Ascending aorta (tissue), 2 donors: ENCODE results near the gene CSRNP2. TPM values are rescaled to one million over a fixed set of nuclear protein-coding genes. Genes with fewer than 3 reads are reported as not detected.
A peak's percentile ranks its signal among the peaks of the same experiment; 100 is the strongest.

Experiments used
- DNase-seq, 2 donors: peaks; one replicate each; pipeline ENCODE4 v3.0.0-alpha.2; 2019; ENCODE audit warnings: low spot score in 2 of 2
- H3K27ac ChIP-seq, 2 donors: fragments of 200-600 bp; sonication (generic); one replicate each; pipeline ENCODE4 v1.5.1; 2016 to 2017; ENCODE audit warnings: mild to moderate bottlenecking in 1 of 2
- H3K27me3 ChIP-seq: fragments of 200-600 bp; sonication (generic); one replicate; pipeline ENCODE4 v1.5.1; 2017
- H3K36me3 ChIP-seq, 2 donors: fragments of 200-600 bp; sonication (generic); one replicate each; pipeline ENCODE4 v1.5.1; 2016
- H3K4me1 ChIP-seq, 2 donors: fragments of 200-600 bp; sonication (generic); one replicate each; pipeline ENCODE4 v1.5.1; 2016 to 2017; ENCODE audit warnings: mild to moderate bottlenecking in 1 of 2
- H3K4me3 ChIP-seq, 2 donors: fragments of 200-600 bp; sonication (generic); one replicate each; pipeline ENCODE4 v1.5.1; 2016 to 2017; ENCODE audit warnings: mild to moderate bottlenecking in 1 of 2
- H3K9me3 ChIP-seq, 2 donors: fragments of 200-600 bp; sonication (generic); one replicate each; pipeline ENCODE4 v1.5.1; 2016
- intact Hi-C: fragments of 100-400 bp; cut with DNase I; formaldehyde crosslinking; loops from one replicate; pipeline ENCODE4 v1.15.1; 2023
- total RNA-seq: library from RNA; depleted of rRNA; stranded (reverse); fragments of >200 nt; gene quantifications from one replicate; pipeline ENCODE4 v1.1.0, GENCODE V29; 2016
- TF ChIP-seq, protein P1 (sequence below), 3 experiments: fragments of 200-600 bp in 2 of 3; fragments of 450-650 bp in 1 of 3; sonication (generic) in 2 of 3; IDR thresholded peaks; one replicate each; pipeline ENCODE4 v1.5.1; 2016 to 2019; ENCODE audit warnings: antibody characterized with exemption in 3 of 3, mild to moderate bottlenecking in 1 of 3, moderate library complexity in 1 of 3

CSRNP2 gene
- total RNA-seq, 1 donor from 2014 or later, result 13.6 TPM

DNA sequence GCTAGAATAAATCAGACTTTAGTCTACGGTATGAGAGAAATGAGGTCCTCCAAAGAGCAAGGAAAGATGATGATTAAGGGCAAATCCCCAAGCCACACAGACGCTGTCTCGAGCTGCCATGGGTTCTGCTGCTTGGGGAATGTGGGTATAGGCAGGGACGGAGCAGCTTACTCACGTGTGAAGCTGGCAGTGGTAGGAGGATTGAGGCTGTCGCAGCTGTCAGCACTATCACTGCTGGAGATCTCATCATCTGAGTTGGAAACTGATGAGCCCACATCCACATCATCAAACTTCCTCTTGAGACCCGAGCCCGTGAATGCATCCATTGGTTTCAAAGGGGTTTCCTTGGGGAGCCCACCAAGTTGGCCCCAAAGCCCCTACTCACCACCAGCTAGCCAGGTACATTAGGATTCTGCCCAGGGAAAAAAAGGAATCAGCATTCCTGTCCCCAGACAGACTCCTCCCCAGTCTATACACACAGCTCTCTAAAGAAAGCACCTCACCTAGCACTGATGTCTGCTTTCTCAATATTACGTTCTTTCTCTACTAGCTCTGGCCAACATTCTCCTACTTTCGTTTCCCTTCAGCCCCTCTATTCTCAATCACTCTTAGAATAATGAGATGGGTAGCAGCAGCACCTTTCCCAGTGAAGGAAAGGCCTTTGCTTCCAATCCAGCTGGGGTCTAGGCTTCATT, 7.0 kb downstream of the CSRNP2 start:
- Histone ChIP-seq H3K4me3 (no peak overlapping the region), H3K4me1 (peaks cover 0 to 16% of the 10 kb centered on the region in 2 donors), H3K9me3 (no peaks in the 10 kb centered on the region), H3K36me3 (peaks cover 19 to 27% of the 10 kb centered on the region in 2 donors), H3K27ac (no peak overlapping the region), H3K27me3 (no peaks in the 10 kb centered on the region)
- TF ChIP-seq, protein P1, sequence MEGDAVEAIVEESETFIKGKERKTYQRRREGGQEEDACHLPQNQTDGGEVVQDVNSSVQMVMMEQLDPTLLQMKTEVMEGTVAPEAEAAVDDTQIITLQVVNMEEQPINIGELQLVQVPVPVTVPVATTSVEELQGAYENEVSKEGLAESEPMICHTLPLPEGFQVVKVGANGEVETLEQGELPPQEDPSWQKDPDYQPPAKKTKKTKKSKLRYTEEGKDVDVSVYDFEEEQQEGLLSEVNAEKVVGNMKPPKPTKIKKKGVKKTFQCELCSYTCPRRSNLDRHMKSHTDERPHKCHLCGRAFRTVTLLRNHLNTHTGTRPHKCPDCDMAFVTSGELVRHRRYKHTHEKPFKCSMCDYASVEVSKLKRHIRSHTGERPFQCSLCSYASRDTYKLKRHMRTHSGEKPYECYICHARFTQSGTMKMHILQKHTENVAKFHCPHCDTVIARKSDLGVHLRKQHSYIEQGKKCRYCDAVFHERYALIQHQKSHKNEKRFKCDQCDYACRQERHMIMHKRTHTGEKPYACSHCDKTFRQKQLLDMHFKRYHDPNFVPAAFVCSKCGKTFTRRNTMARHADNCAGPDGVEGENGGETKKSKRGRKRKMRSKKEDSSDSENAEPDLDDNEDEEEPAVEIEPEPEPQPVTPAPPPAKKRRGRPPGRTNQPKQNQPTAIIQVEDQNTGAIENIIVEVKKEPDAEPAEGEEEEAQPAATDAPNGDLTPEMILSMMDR (IDR thresholded peaks at IDR 0.05), result no peak
- intact Hi-C loops, result no loop called here
- DNase-seq, result peak in 1 of 2 donors; percentile 7

DNA sequence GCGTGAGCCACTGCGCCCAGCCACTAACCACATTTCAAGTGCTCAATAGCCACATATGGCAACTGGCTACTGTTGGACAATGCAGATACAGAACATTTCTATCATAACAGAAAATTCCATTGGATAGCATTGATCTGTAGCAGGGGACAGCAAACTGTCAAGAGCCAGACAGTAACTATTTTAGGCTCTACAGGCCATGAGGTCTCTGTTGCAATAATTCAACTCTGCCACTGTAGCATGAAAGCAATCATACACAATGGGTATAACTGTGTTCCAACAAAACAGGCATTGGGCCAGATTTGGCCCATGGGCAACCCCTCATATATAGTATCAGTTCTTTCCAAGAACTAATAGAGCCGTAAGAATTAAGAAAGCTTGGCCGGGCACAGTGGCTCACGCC, 8.0 kb downstream of the CSRNP2 start:
- H3K4me1 ChIP-seq, result peaks cover 0 to 11% of the 10 kb centered on the region in 2 donors
- TF ChIP-seq, protein P1 (IDR thresholded peaks at IDR 0.05), result no peak
- DNase-seq, result no peak
- H3K27me3 ChIP-seq, result no peaks in the 10 kb centered on the region
- H3K27ac ChIP-seq, result no peak overlapping the region
- intact Hi-C loops, result no loop called here
- H3K4me3 ChIP-seq, result no peak overlapping the region
- H3K36me3 ChIP-seq, result peaks cover 24 to 37% of the 10 kb centered on the region in 2 donors
- no peaks in the 10 kb centered on the region for H3K9me3 ChIP-seq

DNA sequence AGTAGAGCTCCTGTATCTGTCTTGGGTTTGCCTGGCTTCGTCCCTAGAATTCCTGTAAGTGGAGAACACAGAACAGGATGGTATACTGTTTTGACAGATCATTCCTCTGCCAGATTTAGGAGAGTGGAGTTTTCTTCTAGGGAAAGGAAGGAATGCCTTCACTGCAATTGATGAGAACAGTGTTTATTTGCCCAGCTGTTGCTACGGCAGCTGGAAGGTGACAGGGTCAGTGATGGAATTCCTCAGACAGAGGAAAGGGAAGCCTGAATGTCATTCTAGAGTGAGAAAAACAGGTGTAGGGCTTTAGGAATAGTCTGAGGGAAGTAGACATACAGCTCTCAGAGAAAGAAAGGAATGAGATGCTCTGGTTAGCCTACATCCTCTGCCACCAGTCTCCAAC, 11.7 kb downstream of the CSRNP2 start:
- peaks cover 53 to 69% of the 10 kb centered on the region in 2 donors for H3K36me3 ChIP-seq
- DNase-seq, result no peak
- H3K4me3 ChIP-seq, result no peak overlapping the region
- no peaks in the 10 kb centered on the region for H3K27me3 ChIP-seq
- peaks cover 0 to 3% of the 10 kb centered on the region in 2 donors for H3K4me1 ChIP-seq
- no peak overlapping the region for H3K27ac ChIP-seq
- no peaks in the 10 kb centered on the region for H3K9me3 ChIP-seq
- TF ChIP-seq, protein P1 (IDR thresholded peaks at IDR 0.05), result no peak
- intact Hi-C loops, result no loop called here

DNA sequence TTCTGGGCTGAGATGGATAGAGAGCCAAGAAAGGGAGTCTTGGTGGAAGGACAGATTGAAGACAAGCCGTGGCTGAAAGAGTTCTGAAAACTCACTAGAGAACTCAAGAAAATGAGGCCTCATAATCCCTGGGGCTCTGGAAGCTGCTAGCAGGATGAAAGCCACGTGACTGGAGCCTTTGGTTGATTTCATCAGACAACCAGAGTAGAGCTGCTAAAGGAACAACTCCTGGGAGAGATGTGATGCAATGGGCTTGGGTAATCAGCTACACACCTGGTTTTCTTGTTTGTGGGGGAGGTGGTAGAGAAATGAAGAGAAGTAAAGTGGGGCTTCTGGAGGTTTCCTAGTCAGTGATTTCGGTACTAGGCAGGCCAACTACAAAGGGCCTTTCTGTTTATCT, 13.4 kb downstream of the CSRNP2 start:
- Histone ChIP-seq H3K27me3 (no peaks in the 10 kb centered on the region), H3K36me3 (peaks cover 69 to 86% of the 10 kb centered on the region in 2 donors), H3K4me3 (no peak overlapping the region), H3K4me1 (no peaks in the 10 kb centered on the region), H3K9me3 (no peaks in the 10 kb centered on the region), H3K27ac (no peak overlapping the region)
- no peak for DNase-seq
- TF ChIP-seq, protein P1 (IDR thresholded peaks at IDR 0.05), result no peak
- intact Hi-C loops, result no loop called here

DNA sequence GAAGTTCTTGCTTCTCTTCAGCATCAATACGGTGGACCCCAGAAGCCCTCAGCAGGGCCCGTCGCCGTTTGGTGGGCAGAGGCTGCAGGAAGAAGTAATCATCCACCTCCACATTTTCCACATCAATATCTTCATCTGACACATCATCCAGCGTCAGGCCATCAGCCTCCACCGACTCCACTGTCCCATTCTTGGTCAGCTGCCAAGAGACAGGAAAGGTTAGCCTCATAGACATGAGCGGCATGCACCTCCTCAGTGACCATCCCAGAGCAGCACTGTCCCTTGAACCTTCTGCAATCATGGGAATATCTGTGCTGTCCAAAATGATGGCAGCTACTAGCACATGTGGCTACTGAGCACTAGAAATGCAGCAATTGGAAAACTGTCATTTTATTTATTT, 15.6 kb downstream of the CSRNP2 start:
- DNase-seq, result no peak
- Histone ChIP-seq H3K27me3 (no peaks in the 10 kb centered on the region), H3K9me3 (no peaks in the 10 kb centered on the region), H3K4me3 (no peak overlapping the region), H3K36me3 (peaks cover 82 to 93% of the 10 kb centered on the region in 2 donors), H3K27ac (no peak overlapping the region), H3K4me1 (no peaks in the 10 kb centered on the region)
- intact Hi-C loops, result no loop called here
- TF ChIP-seq, protein P1 (IDR thresholded peaks at IDR 0.05), result no peak
